IPS-20b (cell line): ENCODE measurements around the gene VWDE.

Experiments
- H3K27ac ChIP-seq: one replicate; pipeline ENCODE4 v1.5.1; 2013; ENCODE audit warnings: low read length
- H3K27me3 ChIP-seq: 2 replicates; pipeline ENCODE4 v1.6.1; 2013; ENCODE audit warnings: mild to moderate bottlenecking, low read length, inconsistent platforms; ENCODE audit not compliant: insufficient read depth
- H3K36me3 ChIP-seq: 2 replicates; pipeline ENCODE4 v1.6.1; 2013; ENCODE audit warnings: low read depth, mild to moderate bottlenecking, inconsistent platforms, low read length, moderate library complexity; ENCODE audit not compliant: insufficient read depth
- H3K4me1 ChIP-seq: 2 replicates; pipeline ENCODE4 v1.6.1; 2013; ENCODE audit warnings: mild to moderate bottlenecking, control low read depth, inconsistent platforms, low read length, moderate library complexity; ENCODE audit not compliant: insufficient read depth
- H3K4me3 ChIP-seq: 2 replicates; pipeline ENCODE4 v1.5.1; 2013; ENCODE audit warnings: mild to moderate bottlenecking, low read length, inconsistent platforms
- H3K9ac ChIP-seq: 2 replicates; pipeline ENCODE4 v1.6.1; 2013; ENCODE audit warnings: low read depth, mild to moderate bottlenecking, inconsistent platforms, low read length, moderate library complexity
- H3K9me3 ChIP-seq: 2 replicates; pipeline ENCODE4 v1.6.1; 2013; ENCODE audit warnings: mild to moderate bottlenecking, low read depth, low read length, inconsistent platforms; ENCODE audit not compliant: insufficient read depth

Gene VWDE

GRCh38 chr7:12373580-12374263 is 29.9 kb downstream of the VWDE start:
- H3K9me3 ChIP-seq: no peaks in the 10 kb centered on the region
- H3K9ac ChIP-seq: no peak overlapping the region
- no peak overlapping the region for H3K27ac ChIP-seq
- H3K27me3 ChIP-seq: no peaks in the 10 kb centered on the region
- peaks cover 65% of the 10 kb centered on the region for H3K36me3 ChIP-seq
- H3K4me1 ChIP-seq: no peaks in the 10 kb centered on the region
- H3K4me3 ChIP-seq: no peak overlapping the region

GRCh38 chr7:12370249-12370648 is 33.4 kb downstream of the VWDE start:
- no peaks in the 10 kb centered on the region for H3K4me1 ChIP-seq
- H3K27ac ChIP-seq: no peak overlapping the region
- no peak overlapping the region for H3K9ac ChIP-seq
- H3K27me3 ChIP-seq: no peaks in the 10 kb centered on the region
- H3K36me3 ChIP-seq: peaks cover 54% of the 10 kb centered on the region
- no peaks in the 10 kb centered on the region for H3K9me3 ChIP-seq
- H3K4me3 ChIP-seq: no peak overlapping the region

GRCh38 chr7:12369756-12370155 is 33.9 kb downstream of the VWDE start:
- no peak overlapping the region for H3K9ac ChIP-seq
- no peaks in the 10 kb centered on the region for H3K4me1 ChIP-seq
- H3K27ac ChIP-seq: no peak overlapping the region
- peaks cover 53% of the 10 kb centered on the region for H3K36me3 ChIP-seq
- no peaks in the 10 kb centered on the region for H3K9me3 ChIP-seq
- H3K27me3 ChIP-seq: no peaks in the 10 kb centered on the region
- no peak overlapping the region for H3K4me3 ChIP-seq

GRCh38 chr7:12369072-12369471 is 34.6 kb downstream of the VWDE start:
- Histone ChIP-seq H3K27me3 (no peaks in the 10 kb centered on the region), H3K4me3 (no peak overlapping the region), H3K4me1 (no peaks in the 10 kb centered on the region), H3K9me3 (no peaks in the 10 kb centered on the region), H3K36me3 (peaks cover 55% of the 10 kb centered on the region), H3K27ac (no peak overlapping the region), H3K9ac (no peak overlapping the region)

GRCh38 chr7:12360948-12361347 is 42.7 kb downstream of the VWDE start:
- H3K9ac ChIP-seq: no peak overlapping the region
- H3K9me3 ChIP-seq: no peaks in the 10 kb centered on the region
- H3K36me3 ChIP-seq: peaks cover 70% of the 10 kb centered on the region
- no peak overlapping the region for H3K27ac ChIP-seq
- no peak overlapping the region for H3K4me3 ChIP-seq
- no peaks in the 10 kb centered on the region for H3K27me3 ChIP-seq
- no peaks in the 10 kb centered on the region for H3K4me1 ChIP-seq

- H3K36me3 ChIP-seq: peaks cover 80% of the 10 kb centered on the region
- no peak overlapping the region for H3K27ac ChIP-seq
Measured at GRCh38 chr7:12358694-12359093, 45.0 kb downstream of the VWDE start.

DNA sequence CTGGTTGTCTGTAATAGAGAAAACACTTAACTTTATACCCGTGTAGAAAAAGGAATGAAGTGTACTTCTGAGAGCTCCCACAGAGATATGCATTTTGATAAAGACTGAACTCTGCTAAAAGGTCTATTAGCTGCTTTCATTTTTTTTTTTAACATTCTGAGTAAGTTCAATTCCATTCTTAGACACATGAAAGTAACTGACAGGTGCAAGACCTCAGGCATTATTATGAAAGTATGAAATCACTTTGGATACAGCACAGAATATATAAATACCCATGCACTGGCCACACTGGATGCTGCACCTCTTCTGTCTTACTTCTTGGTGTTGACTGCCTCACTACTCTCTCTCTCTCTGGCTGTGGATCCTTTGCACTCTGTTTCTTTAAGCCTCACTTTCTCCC is 46.2 kb downstream of the VWDE start:
- Histone ChIP-seq H3K27ac (no peak overlapping the region), H3K27me3 (no peaks in the 10 kb centered on the region), H3K36me3 (peaks cover 86% of the 10 kb centered on the region)

More at GRCh38 chr7:12358694-12359093, 45.0 kb downstream of the VWDE start:
- no peaks in the 10 kb centered on the region for H3K27me3 ChIP-seq
- no peaks in the 10 kb centered on the region for H3K9me3 ChIP-seq
- no peak overlapping the region for H3K9ac ChIP-seq
- no peaks in the 10 kb centered on the region for H3K4me1 ChIP-seq
- H3K4me3 ChIP-seq: no peak overlapping the region

GRCh38 chr7:12351843-12352242 is 51.8 kb downstream of the VWDE start:
- no peaks in the 10 kb centered on the region for H3K9me3 ChIP-seq
- H3K9ac ChIP-seq: no peak overlapping the region
- no peak overlapping the region for H3K4me3 ChIP-seq
- H3K27me3 ChIP-seq: no peaks in the 10 kb centered on the region
- H3K27ac ChIP-seq: no peak overlapping the region
- no peaks in the 10 kb centered on the region for H3K4me1 ChIP-seq
- peaks cover 58% of the 10 kb centered on the region for H3K36me3 ChIP-seq

More for the DNA sequence above, 46.2 kb downstream of the VWDE start:
- no peaks in the 10 kb centered on the region for H3K9me3 ChIP-seq
- H3K9ac ChIP-seq: no peak overlapping the region
- H3K4me3 ChIP-seq: no peak overlapping the region
- H3K4me1 ChIP-seq: no peaks in the 10 kb centered on the region

DNA sequence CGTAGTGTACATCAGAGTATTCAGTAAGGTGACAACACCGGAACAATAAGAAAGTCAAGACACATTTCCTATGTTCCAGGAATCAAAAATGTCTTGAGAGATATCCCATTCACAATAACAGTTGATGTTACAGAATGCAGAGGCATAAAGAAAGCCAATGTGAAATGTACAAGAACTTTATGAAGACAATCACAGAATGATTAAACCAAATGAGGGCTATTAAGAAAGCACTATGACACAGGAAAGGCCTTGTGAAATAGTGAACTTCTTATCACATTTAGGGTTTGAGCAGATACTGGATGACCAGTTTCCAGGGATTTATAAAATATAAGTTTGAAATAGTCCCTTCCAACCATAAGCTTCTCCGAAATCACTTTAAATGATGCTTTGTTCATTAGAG is 52.7 kb downstream of the VWDE start:
- H3K36me3 ChIP-seq: peaks cover 49% of the 10 kb centered on the region
- no peak overlapping the region for H3K27ac ChIP-seq
- no peaks in the 10 kb centered on the region for H3K4me1 ChIP-seq
- no peaks in the 10 kb centered on the region for H3K27me3 ChIP-seq
- no peak overlapping the region for H3K4me3 ChIP-seq
- no peak overlapping the region for H3K9ac ChIP-seq
- H3K9me3 ChIP-seq: no peaks in the 10 kb centered on the region

- H3K36me3 ChIP-seq: peaks cover 43% of the 10 kb centered on the region
- H3K4me1 ChIP-seq: no peaks in the 10 kb centered on the region
- no peaks in the 10 kb centered on the region for H3K9me3 ChIP-seq
- no peak overlapping the region for H3K4me3 ChIP-seq
- H3K27me3 ChIP-seq: no peaks in the 10 kb centered on the region
- H3K9ac ChIP-seq: no peak overlapping the region
- no peak overlapping the region for H3K27ac ChIP-seq
Measured at GRCh38 chr7:12337095-12337494, 66.6 kb downstream of the VWDE start.

- peaks cover 23% of the 10 kb centered on the region for H3K4me1 ChIP-seq
- peak overlapping the region; percentile 29; the same call in 1 of the 2 replicates for H3K4me3 ChIP-seq
- no peaks in the 10 kb centered on the region for H3K27me3 ChIP-seq
- H3K36me3 ChIP-seq: peaks cover 7% of the 10 kb centered on the region; the same call in 1 of the 2 replicates
- no peaks in the 10 kb centered on the region for H3K9me3 ChIP-seq
- peak overlapping the region; percentile 46; the same call in 1 of the 2 replicates for H3K9ac ChIP-seq
- peak overlapping the region; percentile 77 for H3K27ac ChIP-seq
Measured at GRCh38 chr7:12328888-12329770, 74.5 kb downstream of the VWDE start.

GRCh38 chr7:12327922-12328321 is 75.7 kb downstream of the VWDE start:
- no peak overlapping the region for H3K9ac ChIP-seq
- H3K4me3 ChIP-seq: no peak overlapping the region
- H3K27me3 ChIP-seq: no peaks in the 10 kb centered on the region
- peaks cover 23% of the 10 kb centered on the region for H3K4me1 ChIP-seq
- H3K9me3 ChIP-seq: no peaks in the 10 kb centered on the region
- peaks cover 7% of the 10 kb centered on the region; the same call in 1 of the 2 replicates for H3K36me3 ChIP-seq
- H3K27ac ChIP-seq: peak overlapping the region; percentile 42
